Stimulated activated CD4-positive, alpha-beta T cell treated with anti-CD3 and anti-CD28 coated beads, Interleukin-15, amount 100 ng/mL, for 48 hours (primary cell): ENCODE data around the gene SYNPR.

Experiments
- DNase-seq, 2 donors: peaks; one replicate each; pipeline ENCODE4 v3.0.0-alpha.2; 2020; ENCODE audit warnings: low read depth in 2 of 2

SYNPR gene

GRCh38 chr3:63556401-63556800, 278.3 kb downstream of the SYNPR start:
- no peak for DNase-seq

DNA sequence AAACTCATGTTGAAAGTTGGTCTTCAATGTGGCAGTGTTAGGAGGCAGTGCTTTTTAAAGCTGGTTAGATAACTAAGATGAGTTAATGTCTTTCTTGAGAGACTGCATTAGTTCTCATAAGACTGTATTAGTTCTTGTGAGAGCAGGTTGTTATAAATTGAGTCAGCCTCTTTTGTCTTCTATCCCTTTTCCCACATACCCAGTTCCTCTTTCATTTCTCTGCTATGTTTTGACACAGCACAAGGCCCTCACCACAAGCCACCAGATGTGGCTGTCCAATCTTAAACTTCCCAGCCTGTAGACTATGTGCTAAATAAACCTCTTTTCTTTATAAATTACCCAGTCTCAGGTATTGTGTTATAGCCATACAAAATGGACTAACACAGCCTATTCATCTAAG, 279.8 kb downstream of the SYNPR start:
- DNase-seq: no peak

DNA sequence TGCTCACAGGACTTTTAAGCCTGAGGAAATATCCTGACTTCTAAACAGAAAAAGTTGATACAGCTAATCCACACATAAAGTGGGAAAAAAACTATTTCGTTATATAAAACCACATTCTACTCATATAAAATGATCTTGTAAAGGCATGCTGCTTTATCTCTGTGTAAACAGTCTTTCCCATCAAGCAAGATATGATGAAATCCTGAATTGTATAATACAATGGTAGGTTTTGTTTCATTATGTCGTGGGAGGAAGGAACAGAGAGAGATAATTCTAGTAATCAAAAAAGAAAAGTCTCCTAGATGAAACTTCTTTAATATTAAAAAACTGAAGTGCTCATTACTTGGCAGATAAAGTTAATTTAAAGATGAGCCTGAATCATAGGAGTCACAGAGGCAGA, 281.8 kb downstream of the SYNPR start:
- no peak for DNase-seq

- no peak for DNase-seq
Measured at GRCh38 chr3:63561879-63562278, 283.8 kb downstream of the SYNPR start.

GRCh38 chr3:63562323-63562722, 284.2 kb downstream of the SYNPR start:
- DNase-seq: no peak

- DNase-seq: no peak
Measured at GRCh38 chr3:63563572-63563971, 285.5 kb downstream of the SYNPR start.

DNA sequence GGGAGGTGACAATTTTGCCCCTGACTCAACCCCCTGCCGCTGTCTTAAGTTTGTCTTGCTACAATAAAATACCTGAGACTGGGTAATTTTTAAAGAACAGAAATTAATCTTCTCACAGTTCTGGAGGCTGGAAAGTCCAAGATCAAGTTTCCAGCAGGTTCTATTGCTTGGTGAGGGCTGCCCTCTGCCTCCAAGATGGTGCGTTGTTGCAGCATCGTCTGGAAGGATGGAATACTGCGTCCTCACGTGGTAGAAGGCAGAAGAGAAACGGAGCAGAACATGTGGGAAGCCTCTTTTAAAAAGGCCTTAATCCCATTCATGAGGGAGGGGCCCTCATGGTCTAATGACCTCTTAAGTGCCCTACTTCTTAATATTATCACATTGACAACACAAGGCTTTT, 287.1 kb downstream of the SYNPR start:
- no peak for DNase-seq

- DNase-seq: no peak
Measured at GRCh38 chr3:63571682-63572081, 293.6 kb downstream of the SYNPR start.

GRCh38 chr3:63576846-63577245, 298.7 kb downstream of the SYNPR start:
- no peak for DNase-seq

- DNase-seq: no peak
Measured at GRCh38 chr3:63578858-63579257, 300.8 kb downstream of the SYNPR start.

DNA sequence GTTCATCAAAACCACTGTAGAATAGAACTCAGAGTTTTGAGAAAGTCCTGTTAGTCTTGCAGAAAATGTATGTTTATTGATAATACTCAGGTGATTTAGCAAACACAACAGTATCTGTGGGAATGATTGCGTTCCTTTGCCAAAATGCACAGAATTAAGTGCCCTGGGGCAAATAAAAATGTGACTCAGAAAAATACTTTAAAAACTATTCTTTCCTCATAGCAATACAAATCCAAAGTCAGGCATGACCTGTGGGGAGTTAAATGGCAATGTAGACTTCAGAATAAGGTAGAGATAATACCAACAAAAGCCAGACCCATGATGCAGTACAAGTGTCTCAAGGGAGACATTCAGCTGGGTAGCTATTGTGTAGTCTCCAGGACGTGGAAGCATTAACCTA, 302.0 kb downstream of the SYNPR start:
- DNase-seq: no peak

DNA sequence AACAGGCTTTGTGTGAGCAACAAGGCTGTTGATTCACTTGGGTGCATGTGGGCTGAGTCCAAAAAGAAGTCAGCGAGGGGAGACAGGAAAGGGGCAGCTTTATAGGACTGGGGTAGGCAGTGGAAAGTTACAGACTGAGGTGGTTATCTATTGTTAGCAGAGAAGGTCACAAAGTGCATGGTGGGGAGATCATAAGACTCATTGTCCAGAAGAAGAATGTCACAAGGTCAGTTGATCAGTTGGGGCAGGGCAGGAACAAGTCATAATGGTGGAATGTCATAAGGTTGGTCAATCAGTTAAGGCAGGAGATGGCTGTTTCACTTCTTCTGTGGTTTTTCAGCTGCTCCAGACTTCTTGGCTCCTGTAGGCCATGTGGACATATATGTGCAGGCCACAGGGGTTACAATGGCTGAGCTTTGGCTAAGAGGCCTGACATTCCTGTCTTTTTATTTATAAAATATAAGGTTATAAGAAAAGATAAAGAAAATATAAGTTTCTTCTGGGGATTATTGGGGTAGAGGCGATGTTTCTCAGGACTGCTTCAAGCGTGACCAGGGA, 304.9 kb downstream of the SYNPR start:
- DNase-seq: no peak

- DNase-seq: no peak
Measured at GRCh38 chr3:63584681-63585080, 306.6 kb downstream of the SYNPR start.

GRCh38 chr3:63585927-63586326, 307.8 kb downstream of the SYNPR start:
- no peak for DNase-seq

GRCh38 chr3:63588895-63589294, 310.8 kb downstream of the SYNPR start:
- no peak for DNase-seq

DNA sequence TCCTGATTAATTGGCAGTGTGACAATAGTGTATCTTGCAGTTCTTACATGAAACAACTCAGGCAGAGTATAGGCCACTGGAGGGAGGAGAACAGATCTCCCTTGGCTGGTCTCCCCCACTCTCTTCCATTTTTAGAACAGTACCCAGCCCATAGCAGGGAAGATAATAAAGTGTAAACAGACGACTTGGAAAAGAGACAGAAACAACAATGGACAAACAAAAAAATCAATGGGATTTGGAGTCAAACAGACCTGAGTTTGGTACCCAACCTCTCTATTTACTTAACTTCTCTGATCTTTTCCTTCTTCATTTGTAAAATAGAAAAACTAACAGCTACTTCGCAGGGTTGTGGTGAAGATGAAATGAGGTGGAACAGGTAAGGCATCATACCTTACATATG, 315.7 kb downstream of the SYNPR start:
- no peak for DNase-seq

- no peak for DNase-seq
Measured at GRCh38 chr3:63595221-63595620, 317.1 kb downstream of the SYNPR start.

GRCh38 chr3:63597019-63597418, 318.9 kb downstream of the SYNPR start:
- DNase-seq: no peak

- no peak for DNase-seq
Measured at GRCh38 chr3:63607716-63608115, 329.6 kb downstream of the SYNPR start.

DNA sequence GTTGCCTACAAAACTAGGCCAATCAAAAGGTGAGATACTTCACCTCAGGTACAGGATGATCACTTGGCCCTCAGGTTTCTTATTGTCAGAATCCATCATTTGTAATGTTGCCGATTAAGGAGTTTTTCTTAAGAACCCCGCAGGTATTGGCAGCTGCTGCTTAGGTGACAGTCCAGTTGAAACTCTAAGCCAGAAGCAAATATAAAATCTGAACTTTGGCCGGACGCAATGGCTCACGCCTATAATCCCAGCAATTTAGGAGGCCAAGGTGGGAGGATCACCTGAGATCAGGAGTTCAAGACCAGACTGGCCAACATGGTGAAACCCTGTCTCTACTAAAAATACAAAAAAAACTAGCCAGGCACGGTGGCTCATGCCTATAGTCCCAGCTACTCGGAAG, 331.3 kb downstream of the SYNPR start:
- DNase-seq: no peak

DNA sequence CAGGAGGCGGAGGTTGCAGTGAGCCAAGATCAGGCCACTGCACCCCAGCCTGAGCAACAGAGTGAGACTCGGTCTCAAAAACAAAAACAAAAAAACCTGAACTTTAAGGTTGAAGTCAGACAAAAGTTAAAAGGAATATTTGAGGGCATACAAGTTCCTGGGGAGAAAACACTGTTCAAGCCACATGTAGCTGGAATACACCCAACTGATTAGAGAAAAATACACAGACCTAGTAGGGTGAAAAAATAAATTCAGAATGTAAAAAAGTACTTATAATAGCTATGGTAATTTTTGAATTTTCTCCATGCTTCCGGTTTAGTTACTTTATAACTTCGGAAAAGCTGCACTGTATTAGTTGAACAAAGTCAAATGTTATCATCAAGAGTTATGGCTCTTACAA, 331.7 kb downstream of the SYNPR start:
- DNase-seq: no peak

DNA sequence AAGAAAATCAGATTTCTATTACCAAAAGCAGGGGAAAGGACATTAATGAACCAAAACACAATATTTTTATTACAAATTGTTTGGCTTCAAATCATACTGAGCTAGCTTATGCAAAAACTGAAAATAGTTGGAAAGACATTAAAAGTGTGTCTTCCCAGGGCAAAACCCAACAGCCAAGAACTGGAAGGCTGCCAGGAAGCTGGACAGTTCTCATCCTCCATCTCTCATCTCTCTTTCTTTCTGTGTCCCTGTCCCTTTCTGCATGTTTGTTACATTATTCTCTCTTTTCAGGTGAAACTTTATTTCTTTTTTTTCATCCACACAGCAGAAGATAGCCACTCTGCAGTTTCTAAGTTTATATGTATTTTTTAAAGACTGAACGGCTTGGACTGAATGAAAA, 333.3 kb downstream of the SYNPR start:
- no peak for DNase-seq

DNA sequence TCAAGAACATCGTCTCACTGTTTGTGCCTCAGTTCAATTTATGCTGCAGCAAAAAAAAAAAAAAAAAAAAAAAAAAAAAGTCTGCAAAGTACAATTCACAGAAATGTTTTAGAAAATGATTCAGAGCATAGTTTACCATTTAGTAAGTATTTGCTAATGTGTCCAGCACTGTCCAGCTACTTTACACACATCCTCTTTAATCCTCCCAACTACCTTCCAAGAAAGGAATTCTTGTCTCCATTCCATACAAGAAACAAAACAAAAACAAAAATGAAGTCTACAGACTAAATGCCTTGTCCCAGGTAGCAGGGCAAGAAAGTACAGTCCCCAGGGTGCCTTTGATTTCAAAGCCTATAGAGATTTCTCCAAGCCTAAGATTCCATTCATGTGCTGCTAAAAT, 335.5 kb downstream of the SYNPR start:
- no peak for DNase-seq

GRCh38 chr3:63617391-63617790, 339.3 kb downstream of the SYNPR start:
- DNase-seq: no peak
